GM21528 (cell line): ENCODE measurements around the gene EVC2.

Experiments used
- ATAC-seq: cut with Tn5 transposase; IDR thresholded peaks from one replicate; pipeline ENCODE4 v1.9.1; 2021; ENCODE audit warnings: mild to moderate bottlenecking, moderate library complexity; ENCODE audit not compliant: unreplicated experiment, low FRiP score

The EVC2 gene

DNA sequence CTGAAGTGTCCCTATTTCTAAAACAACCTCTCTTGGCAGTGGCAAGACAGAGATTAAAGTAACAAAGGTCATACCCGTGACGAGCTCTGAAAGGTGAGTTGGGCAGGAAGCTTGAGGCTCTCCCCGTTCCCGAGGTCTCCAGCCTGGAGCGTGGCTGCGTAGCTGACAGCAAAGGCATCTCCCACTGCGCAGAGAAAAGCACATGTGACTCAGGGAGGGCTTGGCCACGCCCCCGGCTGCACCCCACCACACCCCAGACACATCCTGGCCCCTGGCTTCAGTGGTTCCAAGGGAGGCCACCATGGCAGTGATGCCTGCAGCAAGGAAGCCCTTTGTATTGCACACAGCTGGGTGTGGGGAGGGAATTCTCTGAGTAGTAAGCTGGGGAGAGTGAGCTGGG is 23.1 kb downstream of the EVC2 start:
- ATAC-seq, result no peak

DNA sequence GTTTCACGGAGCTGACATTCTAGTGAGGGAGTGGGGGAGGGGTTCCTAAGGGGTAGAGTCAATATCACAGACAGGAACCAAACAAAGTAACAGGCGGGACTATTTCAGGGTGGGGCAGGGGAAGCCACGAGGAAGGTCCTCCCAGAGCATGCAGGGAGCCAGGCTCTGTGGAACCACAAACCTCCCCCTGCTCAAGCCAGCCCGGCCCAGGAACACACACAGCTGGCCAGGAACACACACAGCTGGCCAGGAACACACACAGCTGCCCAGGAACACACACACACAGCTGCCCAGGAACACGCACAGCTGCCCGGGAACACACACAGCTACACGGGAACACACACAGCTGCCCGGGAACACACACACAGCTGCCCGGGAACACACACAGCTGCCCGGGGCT is 24.8 kb downstream of the EVC2 start:
- ATAC-seq, result no peak

DNA sequence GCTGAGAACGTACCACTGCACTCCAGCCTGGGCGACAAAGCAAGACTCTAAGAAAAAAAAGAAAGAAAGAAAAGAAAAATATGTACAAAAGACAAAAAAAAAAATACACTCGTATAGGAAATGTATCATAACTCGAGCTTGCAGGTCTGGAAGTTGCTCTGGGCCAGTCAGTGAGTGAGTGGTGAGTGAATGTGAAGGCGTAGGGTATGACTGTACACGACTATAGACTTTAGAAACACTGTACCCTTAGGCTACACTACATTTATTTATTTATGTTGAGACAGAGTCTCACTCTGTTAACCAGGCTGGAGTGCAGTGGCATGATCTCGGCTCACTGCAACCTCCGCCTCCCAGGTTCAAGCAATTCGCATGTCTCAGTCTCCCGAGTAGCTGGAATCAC is 29.4 kb downstream of the EVC2 start:
- ATAC-seq, result no peak

DNA sequence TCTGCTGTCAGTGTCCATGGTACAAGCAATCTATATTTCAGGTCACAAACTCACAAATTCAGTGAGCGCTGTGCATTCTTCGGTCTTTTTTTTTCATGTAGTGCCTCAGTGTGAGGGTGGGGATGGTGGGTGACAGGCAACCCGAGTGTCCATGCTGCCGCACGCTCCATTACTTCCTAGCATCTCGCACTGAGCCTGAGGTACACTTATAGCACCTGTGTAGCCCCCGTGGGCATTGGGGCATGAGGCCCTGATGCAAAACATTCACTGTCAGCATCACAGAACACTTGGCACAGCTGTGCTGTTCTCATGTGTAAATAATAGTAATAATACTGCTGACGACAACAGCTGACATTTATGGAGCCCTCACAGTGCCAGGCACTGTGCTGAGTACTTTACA is 31.6 kb downstream of the EVC2 start:
- no peak for ATAC-seq

DNA sequence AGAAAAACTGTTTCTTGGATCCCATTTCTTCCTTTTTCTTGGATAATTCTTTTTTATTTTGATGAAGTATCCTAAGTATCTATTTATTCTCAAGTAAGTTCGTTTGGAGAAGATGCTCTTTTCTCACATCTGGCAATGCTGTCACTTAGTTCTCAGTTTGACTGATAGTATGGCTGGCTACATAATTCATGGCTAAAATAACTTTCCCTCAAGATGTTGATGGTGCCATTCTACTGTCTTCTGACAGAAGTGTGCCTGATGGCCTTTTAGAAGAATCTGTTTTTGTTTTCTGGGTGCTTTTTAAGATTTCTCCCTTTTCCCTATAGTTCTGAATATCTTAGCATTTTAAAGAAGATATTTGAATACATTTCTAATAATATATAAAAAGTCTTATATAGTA is 41.6 kb downstream of the EVC2 start:
- ATAC-seq, result no peak

DNA sequence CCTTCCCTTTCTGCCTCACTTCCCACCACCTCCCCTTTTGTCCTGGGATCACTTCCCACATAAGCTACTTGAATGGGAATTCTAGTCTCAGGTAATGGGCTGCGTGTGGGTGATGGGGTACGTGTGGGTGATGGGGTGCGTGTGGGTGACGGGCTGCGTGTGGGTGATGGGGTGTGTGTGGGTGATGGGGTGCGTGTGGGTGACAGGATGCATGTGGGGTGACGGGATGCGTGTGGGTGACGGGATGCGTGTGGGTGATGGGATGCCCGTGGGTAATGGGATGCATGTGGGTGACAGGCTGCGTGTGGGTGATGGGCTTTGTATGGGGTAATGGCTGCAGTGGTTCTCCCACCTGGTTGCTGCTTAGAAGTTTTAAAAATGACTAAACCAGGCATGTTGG is 43.6 kb downstream of the EVC2 start:
- ATAC-seq, result no peak

DNA sequence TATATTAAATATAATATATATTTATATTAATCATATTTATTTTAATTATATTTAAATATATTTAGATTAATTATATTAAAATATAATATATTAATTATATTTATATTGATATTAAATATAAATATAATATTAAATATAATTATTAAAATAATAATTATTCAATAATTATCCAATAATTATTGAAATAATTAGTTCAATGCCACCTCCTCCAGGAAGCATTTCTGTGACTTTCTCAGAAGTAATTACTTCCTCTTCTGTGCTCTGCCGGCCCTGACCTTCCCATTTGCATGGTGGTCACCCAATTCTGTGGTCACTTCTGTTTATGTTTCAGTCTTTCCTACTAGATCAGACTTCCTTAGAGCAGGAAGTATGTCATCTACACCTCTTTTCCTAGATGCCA is 45.8 kb downstream of the EVC2 start:
- no peak for ATAC-seq

DNA sequence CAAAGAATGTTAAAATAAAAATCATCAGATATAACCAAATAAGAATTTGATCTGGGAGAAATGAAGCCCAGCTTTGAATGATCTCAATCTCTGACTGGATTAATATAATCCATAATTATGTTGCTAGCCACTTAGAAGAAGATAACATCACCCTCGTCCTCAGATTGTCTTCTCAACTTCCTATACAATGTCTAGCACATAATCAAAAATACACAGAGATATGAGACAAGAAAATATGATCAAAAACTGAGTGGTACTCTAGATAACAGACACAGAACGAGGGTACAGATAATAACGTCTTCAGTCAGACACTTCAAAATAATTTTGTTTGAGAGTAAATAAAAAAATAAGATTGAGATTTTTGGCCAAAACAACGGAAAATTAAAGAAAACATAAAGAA is 47.1 kb downstream of the EVC2 start:
- ATAC-seq, result no peak

DNA sequence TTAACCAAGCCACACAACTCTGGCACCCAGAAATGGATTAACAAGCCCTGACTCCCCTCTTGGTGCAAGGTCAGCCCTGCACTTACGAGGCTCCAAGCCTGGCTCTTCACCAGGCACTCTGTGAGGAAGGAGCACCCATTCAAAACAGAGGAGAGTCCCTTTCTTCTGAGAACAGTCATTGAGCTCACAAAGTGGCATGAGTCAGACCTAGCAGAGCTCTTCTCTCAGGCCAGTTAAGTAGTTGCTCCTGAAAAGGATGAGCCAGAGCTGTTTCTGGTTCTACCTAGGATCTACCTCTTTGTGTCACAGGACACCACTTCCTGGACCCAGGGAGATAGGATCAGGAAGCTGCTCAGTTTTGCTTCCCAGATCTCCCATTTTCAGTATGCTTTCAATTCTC is 48.2 kb downstream of the EVC2 start:
- ATAC-seq, result no peak

DNA sequence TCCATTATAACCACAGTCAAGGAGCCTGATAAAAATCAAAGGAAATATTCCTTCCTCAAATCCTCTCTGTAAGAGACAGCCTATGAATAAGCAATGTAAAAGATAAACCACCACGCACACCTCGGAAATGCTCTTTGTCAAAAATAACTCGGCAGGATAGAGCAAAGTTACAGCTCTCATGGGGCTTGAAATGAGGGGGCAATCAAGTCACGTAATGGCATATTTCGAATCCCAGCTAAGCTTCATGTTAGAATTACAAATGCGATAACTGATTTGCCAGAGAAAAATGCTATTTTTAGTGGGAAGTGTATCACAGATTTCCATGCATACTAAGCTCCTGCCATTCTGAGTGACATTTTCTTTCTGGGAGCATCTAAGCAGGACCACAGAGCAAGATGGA is 49.4 kb downstream of the EVC2 start:
- ATAC-seq, result no peak

DNA sequence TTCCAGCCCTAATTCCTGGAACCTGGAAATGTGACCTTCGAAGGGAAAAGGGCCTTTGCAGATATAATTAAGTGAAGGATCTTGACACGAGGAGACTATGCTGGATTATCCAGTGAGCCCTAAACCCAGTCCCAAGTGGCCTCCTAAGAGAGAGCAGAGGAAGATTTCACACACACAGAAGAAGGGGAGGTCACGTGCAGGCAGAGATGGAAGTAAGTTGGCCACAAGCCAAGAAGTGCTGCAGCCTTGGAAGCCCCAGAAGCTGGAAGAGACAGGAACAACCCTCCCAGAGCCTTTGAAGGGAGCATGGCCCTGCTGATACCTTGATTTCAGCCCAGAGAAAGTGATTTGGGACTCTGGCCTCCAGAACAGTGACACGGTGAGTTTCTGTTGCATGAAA is 51.9 kb downstream of the EVC2 start:
- no peak for ATAC-seq

DNA sequence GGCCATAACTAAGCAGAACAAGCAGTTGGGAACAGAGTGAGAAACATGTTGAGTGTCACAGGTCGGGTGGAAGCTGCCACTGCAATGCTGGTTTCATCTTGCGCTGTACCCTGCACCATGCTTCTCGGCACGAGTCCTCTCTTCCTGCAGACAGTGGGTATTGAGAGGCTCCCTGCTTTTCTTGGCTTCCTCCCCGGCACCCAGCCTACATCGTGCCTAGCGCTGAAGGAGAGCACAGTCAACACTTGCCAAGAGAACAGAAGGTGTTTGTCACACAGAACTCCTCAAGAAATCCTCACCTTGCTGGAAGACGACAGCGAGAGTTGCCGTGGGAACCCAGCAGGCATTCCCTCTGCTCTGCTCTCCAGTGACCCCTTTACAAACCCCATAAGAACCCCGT is 53.6 kb downstream of the EVC2 start:
- ATAC-seq, result no peak

DNA sequence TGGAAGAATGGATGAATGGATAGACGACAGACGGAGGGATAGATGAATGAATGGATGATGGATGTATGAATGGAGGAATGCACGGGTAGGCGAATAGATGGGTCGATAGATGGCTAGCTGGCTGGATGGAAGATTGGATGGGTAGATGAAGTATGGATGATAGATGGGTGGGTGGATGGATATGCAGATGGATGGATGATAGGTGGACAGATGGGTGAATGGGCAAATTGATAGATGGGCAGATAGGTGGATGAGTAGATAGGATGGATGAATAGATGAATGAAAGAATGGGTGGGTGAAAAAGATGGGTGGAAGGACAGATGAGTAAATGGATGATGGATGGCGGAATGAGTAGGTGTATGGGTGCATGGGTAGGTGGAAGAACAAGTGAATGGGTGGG is 57.3 kb downstream of the EVC2 start:
- ATAC-seq, result no peak

DNA sequence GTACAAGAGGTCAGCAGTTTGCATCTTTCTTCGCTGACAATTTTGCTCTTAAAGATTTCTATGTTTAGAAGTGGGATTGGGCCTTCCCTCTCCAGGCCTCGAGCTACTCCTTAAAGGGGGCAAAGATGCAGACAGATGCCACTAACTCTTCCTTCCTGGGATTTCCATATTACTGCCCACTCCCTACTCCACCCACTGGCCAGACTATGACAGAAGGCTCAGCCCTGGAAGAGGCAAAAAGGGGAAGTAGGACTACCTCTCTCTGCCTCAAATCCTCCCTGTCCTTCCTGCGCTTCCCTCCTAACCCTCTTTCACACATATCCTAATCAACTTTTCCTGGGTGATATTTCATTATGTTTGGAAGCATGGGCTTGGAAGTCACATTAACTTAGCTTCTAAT is 58.3 kb downstream of the EVC2 start:
- no peak for ATAC-seq

DNA sequence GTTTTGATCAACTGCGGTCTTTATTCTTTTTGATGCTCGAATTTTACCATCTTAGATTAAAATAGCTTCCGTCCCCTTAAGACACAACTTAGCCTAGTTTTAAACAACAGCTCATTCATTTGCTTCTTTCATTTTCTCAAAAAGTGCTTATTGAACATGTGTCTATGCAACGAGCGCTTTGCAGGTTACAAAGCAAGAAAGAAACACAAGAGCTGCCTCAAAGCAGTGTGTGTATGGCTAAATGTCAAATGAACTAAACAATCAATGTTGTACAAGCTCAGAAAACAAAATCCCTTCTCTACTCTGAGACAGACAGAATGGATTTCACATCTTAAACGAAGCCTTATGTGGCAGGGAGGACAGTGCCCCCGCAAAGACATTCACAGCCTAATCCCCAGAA is 61.0 kb downstream of the EVC2 start:
- ATAC-seq, result no peak

DNA sequence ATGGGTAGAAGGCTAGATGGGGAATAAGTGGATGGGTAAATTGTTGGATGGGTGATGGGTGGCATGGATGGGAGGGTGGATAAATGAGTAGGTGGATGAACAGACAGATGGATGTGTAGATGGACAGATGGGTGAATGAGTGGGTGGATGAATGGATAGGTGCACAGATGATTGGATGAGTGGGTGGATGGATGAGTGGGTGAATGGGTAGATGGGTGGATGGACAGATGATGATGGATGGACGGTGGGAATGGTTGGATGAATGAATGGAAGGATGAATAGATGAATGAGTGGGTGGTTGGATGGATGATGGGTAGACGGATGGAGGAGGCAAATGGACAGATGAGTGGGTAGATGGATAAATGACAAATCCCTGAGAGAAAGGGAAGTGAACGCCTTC is 68.3 kb downstream of the EVC2 start:
- ATAC-seq, result no peak

DNA sequence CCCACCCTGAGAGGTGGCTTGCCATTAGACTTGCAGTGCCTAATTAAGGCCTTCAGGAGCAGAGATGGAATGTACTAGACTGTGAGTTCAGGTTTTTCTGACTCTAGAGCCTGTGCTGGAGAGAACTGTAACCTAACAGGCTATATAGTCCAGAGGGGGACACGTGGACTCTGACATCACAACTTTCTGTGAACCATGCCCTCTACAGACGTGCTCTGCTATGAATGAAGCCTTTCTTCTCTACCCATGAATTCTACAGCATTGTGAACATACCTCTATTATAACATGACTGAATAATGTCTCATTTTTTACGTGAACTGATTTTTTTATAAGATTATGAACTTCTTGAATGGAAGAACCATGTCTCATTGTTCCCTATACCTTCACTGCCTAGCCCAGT is 68.8 kb downstream of the EVC2 start:
- no peak for ATAC-seq

DNA sequence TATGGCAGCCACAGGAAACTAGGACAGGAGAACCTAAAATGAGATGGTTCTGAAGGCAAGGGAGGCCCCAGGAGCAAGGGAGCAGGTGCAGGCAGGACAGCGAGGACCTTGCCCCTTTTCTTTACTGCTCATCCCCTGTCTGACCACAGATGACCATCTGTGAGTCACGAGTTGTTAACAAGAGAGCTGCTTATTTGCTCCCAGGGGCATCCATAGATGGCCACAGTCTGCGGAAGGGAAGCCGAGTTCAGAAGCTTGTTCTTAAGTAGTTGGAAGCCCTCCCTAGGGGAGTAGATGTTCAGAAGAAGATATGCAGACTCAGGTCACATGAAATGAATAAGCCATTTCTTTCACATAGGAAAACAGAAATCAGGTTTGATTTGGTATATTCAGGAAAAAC is 69.4 kb downstream of the EVC2 start:
- ATAC-seq, result no peak

DNA sequence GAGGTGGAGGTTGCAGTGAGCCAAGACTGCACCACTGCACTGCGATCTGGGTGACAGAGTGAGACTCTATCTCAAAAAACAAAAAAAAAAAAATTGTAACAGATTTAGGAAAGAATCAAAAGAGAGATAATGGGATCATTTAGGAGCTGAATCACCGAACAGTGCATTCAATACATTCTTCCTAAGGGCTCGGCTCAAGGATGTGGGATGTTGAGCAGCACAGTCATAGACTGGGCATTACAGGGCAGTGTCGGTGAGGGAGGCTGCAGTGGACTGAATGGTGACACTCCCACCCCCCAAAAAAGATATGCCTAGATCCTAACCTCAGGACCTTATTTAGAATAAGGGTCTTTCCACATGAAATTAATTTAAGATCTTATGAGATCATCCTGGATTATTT is 70.0 kb downstream of the EVC2 start:
- ATAC-seq, result no peak

DNA sequence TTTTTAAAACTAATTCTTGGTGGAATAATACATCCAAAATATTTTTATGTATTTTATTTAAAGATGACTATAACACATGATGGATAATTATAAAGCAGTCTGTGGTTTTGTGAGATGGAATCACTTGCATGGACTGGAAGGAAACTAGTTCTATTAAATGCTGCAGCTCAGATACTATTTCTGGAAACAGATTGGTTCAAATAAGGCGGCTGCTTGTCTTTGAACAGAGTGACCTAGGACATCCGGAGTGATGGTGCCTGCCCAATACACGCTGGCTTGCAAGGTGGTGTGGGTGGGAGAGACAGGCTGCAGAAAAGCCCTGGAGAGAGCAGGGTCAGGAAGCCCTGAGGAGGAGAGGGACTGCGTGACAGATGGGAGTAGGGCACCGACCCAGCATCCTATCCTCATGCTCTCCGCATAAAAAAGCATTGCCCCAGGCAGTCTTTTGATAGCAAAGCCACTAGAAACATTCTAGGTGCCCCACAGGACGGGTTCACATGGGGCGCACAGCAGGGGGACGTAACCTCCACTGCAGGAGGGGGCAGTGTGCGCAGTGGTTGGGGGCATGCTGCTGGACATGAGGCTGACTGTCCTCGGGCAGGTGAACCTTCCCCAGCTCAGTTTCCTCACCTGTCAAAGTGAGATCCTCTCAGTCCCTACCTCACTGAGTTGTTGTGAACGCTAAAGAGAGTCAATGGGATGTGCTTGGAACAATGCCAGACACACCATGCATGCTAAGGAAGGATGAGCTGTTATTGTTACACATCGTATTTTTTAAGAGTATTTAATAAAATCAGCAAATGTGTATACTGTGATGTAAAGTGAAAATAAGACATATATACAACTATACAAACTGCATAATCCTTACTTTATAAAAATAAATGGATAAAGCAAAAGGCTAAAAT is 71.3 kb downstream of the EVC2 start:
- ATAC-seq, result no peak

DNA sequence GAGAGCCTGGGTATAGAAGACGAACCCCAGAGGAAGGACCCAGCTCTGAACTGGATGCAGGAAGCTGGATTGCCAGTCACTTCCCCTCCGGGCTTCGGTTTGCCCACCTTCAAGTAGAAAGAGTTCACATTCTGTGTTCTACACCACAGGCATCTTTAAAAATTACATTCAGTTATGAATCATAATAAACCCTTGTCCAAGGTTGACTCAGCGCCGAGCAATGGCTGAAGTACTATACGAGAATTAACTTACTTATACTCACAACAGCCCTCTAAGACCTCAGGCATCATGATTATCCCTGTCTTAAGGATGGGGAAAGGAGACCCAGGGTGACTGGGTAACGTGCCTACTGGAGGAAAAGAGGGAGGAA is 72.5 kb downstream of the EVC2 start:
- ATAC-seq, result no peak

DNA sequence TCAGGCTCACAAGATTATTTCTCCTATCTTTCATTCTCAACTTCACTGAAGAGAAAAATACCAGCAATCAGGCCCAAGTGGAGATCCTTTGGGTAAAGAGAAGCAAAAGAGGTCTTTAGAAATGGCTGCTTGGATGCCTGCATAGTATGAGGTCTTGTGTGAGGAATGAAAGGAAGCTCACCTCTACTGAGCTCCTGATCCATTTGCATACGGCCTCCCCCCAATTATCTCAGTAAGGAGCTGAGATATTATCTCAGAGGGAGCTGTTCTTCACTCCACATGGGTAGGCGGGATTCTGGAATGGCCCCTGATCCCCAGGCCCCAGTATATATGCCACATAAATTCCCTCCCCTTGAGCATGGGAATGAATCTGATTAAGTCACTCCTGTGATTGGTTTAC is 75.8 kb downstream of the EVC2 start:
- no peak for ATAC-seq

DNA sequence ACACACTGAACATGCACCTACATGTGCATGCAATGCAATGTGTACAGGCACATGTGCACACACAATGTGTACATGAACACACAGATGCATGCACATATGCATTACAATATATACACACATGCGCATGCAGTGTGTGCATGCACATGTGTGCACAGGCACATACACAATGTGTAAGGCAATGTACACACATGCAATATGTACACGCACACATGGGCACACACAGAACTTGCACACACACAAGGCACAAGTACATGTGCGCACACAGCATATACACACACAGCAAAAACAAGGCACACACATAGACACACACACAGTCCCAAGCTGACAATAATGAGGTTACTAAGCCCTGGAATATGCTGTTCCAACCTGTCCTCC is 76.3 kb downstream of the EVC2 start:
- ATAC-seq, result no peak
